Tibial artery (tissue), 4 donors: ENCODE measurements around the gene NFATC4.

Experiments used
- DNase-seq, 2 donors: peaks; one replicate each; pipeline ENCODE4 v3.0.0-alpha.2; 2019
- H3K27ac ChIP-seq, 2 donors: fragments of 200-600 bp; sonication (generic) in 1 of 2; 1 replicate in 1 of 2; 2 replicates in 1 of 2; pipeline ENCODE4 v1.5.1; 2018 to 2019; ENCODE audit warnings: mild to moderate bottlenecking in 1 of 2
- H3K27me3 ChIP-seq, 2 donors: fragments of 200-600 bp; sonication (generic) in 1 of 2; one replicate each; pipeline versions ENCODE4 v1.5.1 to v1.6.0; 2016 to 2019
- H3K36me3 ChIP-seq, 3 donors: fragments of 200-600 bp; sonication (generic) in 2 of 3; one replicate each; pipeline ENCODE4 v1.5.1; 2016 to 2019; ENCODE audit warnings: mild to moderate bottlenecking in 2 of 3
- H3K4me1 ChIP-seq, 4 donors: fragments of 200-600 bp; sonication (generic) in 2 of 4; 1 replicate in 3 of 4; 2 replicates in 1 of 4; pipeline ENCODE4 v1.5.1; 2016 to 2019
- H3K4me3 ChIP-seq, 2 donors: fragments of 200-600 bp; sonication (generic) in 1 of 2; 1 replicate in 1 of 2; 2 replicates in 1 of 2; pipeline ENCODE4 v1.5.1; 2018 to 2019; ENCODE audit warnings: mild to moderate bottlenecking in 2 of 2
- H3K9me3 ChIP-seq, 3 donors: fragments of 200-600 bp; sonication (generic) in 1 of 3; one replicate each; pipeline ENCODE4 v1.5.1; 2016 to 2019
- CTCF ChIP-seq, 2 experiments: fragments of 200-600 bp in 1 of 2; fragments of 450-650 bp in 1 of 2; IDR thresholded peaks; one replicate each; pipeline ENCODE4 v1.5.1; 2017 to 2019; ENCODE audit warnings: antibody characterized with exemption in 2 of 2, mild to moderate bottlenecking in 1 of 2, moderate library complexity in 1 of 2
- intact Hi-C: fragments of 100-400 bp; cut with DNase I; formaldehyde crosslinking; loops from one replicate; pipeline ENCODE4 v1.15.0; 2023; ENCODE audit warnings: low total_unique reads

The NFATC4 gene

GRCh38 chr14:24398653-24399446 lies 30.9 kb downstream of the NFATC4 start, which contains the start of gene NYNRIN:
Gene NYNRIN (plus strand): TSS chr14:24399003. CDS start chr14:24399247, 244 bp downstream.
- DNase-seq, result peak; percentile 50 to 78
- Histone ChIP-seq H3K4me3 (peak within 1 kb of the TSS; percentile 71 to 75), H3K9me3 (no peaks in the 10 kb centered on the region), H3K27ac (peak within 1 kb of the TSS; percentile 66 to 74), H3K27me3 (no peaks in the 10 kb centered on the region), H3K4me1 (peaks cover 0 to 38% (median 25%) of the 10 kb centered on the region in 4 donors), H3K36me3 (no peaks in the 10 kb centered on the region)
- intact Hi-C loops, result no loop called here
- no peak for TF ChIP-seq CTCF (IDR thresholded peaks at IDR 0.05)

- Histone ChIP-seq H3K4me1 (peaks cover 0 to 38% (median 25%) of the 10 kb centered on the region in 4 donors), H3K4me3 (peak overlapping the region; percentile 71 to 75), H3K27me3 (no peaks in the 10 kb centered on the region), H3K36me3 (no peaks in the 10 kb centered on the region), H3K27ac (peak overlapping the region; percentile 66 to 74), H3K9me3 (no peaks in the 10 kb centered on the region)
- DNase-seq, result no peak
- intact Hi-C loops, result no loop called here
- no peak for TF ChIP-seq CTCF (IDR thresholded peaks at IDR 0.05)
Observed at GRCh38 chr14:24399447-24399822, 31.5 kb downstream of the NFATC4 start.

- peak in 1 of 2 donors; percentile 39 for DNase-seq
- Histone ChIP-seq H3K36me3 (no peaks in the 10 kb centered on the region), H3K9me3 (no peaks in the 10 kb centered on the region), H3K27ac (peak overlapping the region; percentile 66 to 74), H3K27me3 (no peaks in the 10 kb centered on the region), H3K4me3 (peak overlapping the region; percentile 71 to 75), H3K4me1 (peaks cover 0 to 38% (median 25%) of the 10 kb centered on the region in 4 donors)
- intact Hi-C loops, result no loop called here
- TF ChIP-seq CTCF (IDR thresholded peaks at IDR 0.05), result no peak
Observed at GRCh38 chr14:24399999-24400718, 32.2 kb downstream of the NFATC4 start.

- no peak for TF ChIP-seq CTCF (IDR thresholded peaks at IDR 0.05)
- H3K9me3 ChIP-seq, result no peaks in the 10 kb centered on the region
- intact Hi-C loops, result no loop called here
- H3K27me3 ChIP-seq, result no peaks in the 10 kb centered on the region
- no peak overlapping the region for H3K27ac ChIP-seq
- DNase-seq, result no peak
- H3K4me3 ChIP-seq, result no peak overlapping the region
- H3K36me3 ChIP-seq, result no peaks in the 10 kb centered on the region
- H3K4me1 ChIP-seq, result peaks cover 0 to 38% (median 25%) of the 10 kb centered on the region in 4 donors
Observed at GRCh38 chr14:24401810-24402702, 34.1 kb downstream of the NFATC4 start.

DNA sequence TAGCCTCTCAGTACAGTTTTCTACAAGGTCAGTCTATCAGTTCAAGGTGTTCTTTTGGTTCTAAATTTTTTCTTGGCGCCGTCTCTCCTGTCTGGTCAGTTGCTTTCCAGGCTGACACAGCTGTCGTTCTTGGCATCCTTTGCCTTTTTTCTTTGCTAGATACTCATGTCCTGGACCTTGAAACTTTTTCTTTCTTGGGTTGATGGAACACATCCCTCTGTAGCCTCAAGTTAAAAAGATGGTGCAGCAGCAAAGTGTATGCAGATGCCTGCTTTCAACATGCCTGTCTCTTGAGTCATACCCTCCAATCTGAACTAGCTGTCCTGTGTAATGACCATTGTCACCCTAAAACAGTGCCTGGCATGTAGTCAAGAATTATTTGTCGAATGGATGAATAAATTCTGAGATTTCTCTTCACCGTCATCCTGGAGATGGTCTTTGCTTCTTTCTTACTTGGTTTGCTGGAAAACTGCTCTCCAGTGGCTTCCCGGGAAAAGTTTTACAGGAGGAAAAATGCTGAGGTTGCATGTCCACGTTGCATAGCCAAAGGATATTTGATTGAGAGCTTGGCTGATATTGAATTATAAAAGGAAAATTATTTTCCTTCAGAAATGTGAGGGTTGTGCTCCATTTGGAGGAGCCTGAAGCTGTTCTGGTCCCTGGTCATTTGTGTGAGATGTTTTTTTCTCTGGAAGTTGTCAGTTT lies 35.5 kb downstream of the NFATC4 start:
- peaks cover 0 to 33% (median 20%) of the 10 kb centered on the region in 4 donors for H3K4me1 ChIP-seq
- no peak for TF ChIP-seq CTCF (IDR thresholded peaks at IDR 0.05)

More for the DNA sequence above, 35.5 kb downstream of the NFATC4 start:
- Histone ChIP-seq H3K4me3 (no peak overlapping the region), H3K9me3 (no peaks in the 10 kb centered on the region), H3K27ac (no peak overlapping the region), H3K27me3 (no peaks in the 10 kb centered on the region), H3K36me3 (peaks cover 5 to 9% (median 7%) of the 10 kb centered on the region in 3 donors)
- no peak for DNase-seq
- intact Hi-C loops, result no loop called here
